HCT116 (cell line): ENCODE data around the gene PITRM1.

Experiments
- CTCF ChIP-seq, 3 experiments: fragments of 200-600 bp in 1 of 3; sonication (generic) in 1 of 3; IDR thresholded peaks in 2 of 3; conservative IDR thresholded peaks in 1 of 3; 2 replicates each; pipeline ENCODE4 v1.5.1; 2012 to 2017; ENCODE audit warnings: low read depth in 2 of 3, low read length in 2 of 3, antibody characterized with exemption in 1 of 3, borderline replicate concordance in 1 of 3, control low read depth in 1 of 3, mild to moderate bottlenecking in 1 of 3, mixed read lengths in 1 of 3, mixed run types in 1 of 3, moderate library complexity in 1 of 3; ENCODE audit not compliant: insufficient read depth in 1 of 3
- EZH2 ChIP-seq: fragments of 200-600 bp; sonication (generic); IDR thresholded peaks from 2 replicates; pipeline ENCODE4 v1.6.1; 2017; ENCODE audit warnings: antibody characterized with exemption, mixed run types
- EZH2phosphoT487 ChIP-seq: fragments of 200-600 bp; IDR thresholded peaks from 2 replicates; pipeline ENCODE4 v1.6.1; 2018; ENCODE audit warnings: antibody characterized with exemption, borderline replicate concordance
- POLR2A ChIP-seq: IDR thresholded peaks from 2 replicates; pipeline ENCODE4 v1.7.0; 2011; ENCODE audit warnings: borderline replicate concordance; ENCODE audit not compliant: insufficient read depth, insufficient read length; ENCODE audit errors: extremely low read depth
- RAD21 ChIP-seq: IDR thresholded peaks from 2 replicates; pipeline ENCODE4 v1.6.1; 2012; ENCODE audit warnings: low read depth, mild to moderate bottlenecking
- YY1 ChIP-seq: IDR thresholded peaks from 2 replicates; pipeline ENCODE4 v1.6.1; 2011; ENCODE audit warnings: low read length, low read depth, moderate library complexity, mild to moderate bottlenecking; ENCODE audit not compliant: insufficient replicate concordance; ENCODE audit errors: extremely low read depth
- ZBTB33 ChIP-seq: IDR thresholded peaks from 2 replicates; pipeline ENCODE4 v1.6.1; 2011; ENCODE audit warnings: mild to moderate bottlenecking, low read length, moderate library complexity; ENCODE audit not compliant: insufficient replicate concordance; ENCODE audit errors: extremely low read depth
- ZFX ChIP-seq: fragments of 450-650 bp; IDR thresholded peaks from 2 replicates; pipeline ENCODE4 v1.6.1; 2017

- TF ChIP-seq CTCF (IDR thresholded peaks at IDR 0.05 in 2 of 3, conservative IDR thresholded peaks at IDR 0.05 in 1 of 3; ENCODE audit: borderline replicate concordance in 1 of 3, insufficient read depth in 1 of 3, low read depth in 2 of 3, low read length in 2 of 3) (no peak), ZFX (no peak), YY1 (no peak), POLR2A (no peak), EZH2 (no peak), EZH2phosphoT487 (no peak), RAD21 (no peak), ZBTB33 (no peak)
These were observed 26.3 kb upstream of the PITRM1 start for GRCh38 chr10:3198900-3199299.
